GM12864 (cell line): ENCODE data around the gene LARGE1.

Experiments
- DNase-seq: peaks from one replicate; pipeline ENCODE4 v3.0.0-alpha.2; 2011; ENCODE audit warnings: low read depth
- H3K4me3 ChIP-seq: 2 replicates; pipeline ENCODE4 v1.5.1; 2011; ENCODE audit warnings: mild to moderate bottlenecking, low read depth, low read length, control low read depth
- CTCF ChIP-seq: IDR thresholded peaks from 2 replicates; pipeline ENCODE4 v1.5.1; 2011; ENCODE audit warnings: low read depth, mild to moderate bottlenecking, moderate library complexity, low read length, control low read depth, inconsistent platforms; ENCODE audit errors: missing control alignments

LARGE1 gene

GRCh38 chr22:33337524-33337923 is 582.8 kb downstream of the LARGE1 start:
- no peak for DNase-seq
- no peak for TF ChIP-seq CTCF
- H3K4me3 ChIP-seq = no peak overlapping the region

GRCh38 chr22:33335611-33336279 is 584.5 kb downstream of the LARGE1 start:
- no peak for TF ChIP-seq CTCF
- no peak overlapping the region for H3K4me3 ChIP-seq
- no peak for DNase-seq

GRCh38 chr22:33332538-33332937 is 587.7 kb downstream of the LARGE1 start:
- DNase-seq = no peak
- no peak for TF ChIP-seq CTCF

GRCh38 chr22:33331017-33331416 is 589.3 kb downstream of the LARGE1 start:
- no peak for DNase-seq
- H3K4me3 ChIP-seq = no peak overlapping the region
- no peak for TF ChIP-seq CTCF

More at GRCh38 chr22:33332538-33332937, 587.7 kb downstream of the LARGE1 start:
- no peak overlapping the region for H3K4me3 ChIP-seq

- no peak for DNase-seq
Measured at GRCh38 chr22:33330534-33330933, 589.7 kb downstream of the LARGE1 start.

GRCh38 chr22:33329398-33329797 is 590.9 kb downstream of the LARGE1 start:
- no peak overlapping the region for H3K4me3 ChIP-seq
- TF ChIP-seq CTCF = no peak
- no peak for DNase-seq

More at GRCh38 chr22:33330534-33330933, 589.7 kb downstream of the LARGE1 start:
- no peak overlapping the region for H3K4me3 ChIP-seq
- TF ChIP-seq CTCF = no peak

- peak; percentile 10 for DNase-seq
- TF ChIP-seq CTCF = no peak
Measured at GRCh38 chr22:33328789-33329296, 591.4 kb downstream of the LARGE1 start.

More at GRCh38 chr22:33328789-33329296, 591.4 kb downstream of the LARGE1 start:
- H3K4me3 ChIP-seq = no peak overlapping the region
